CD4-positive, alpha-beta T cell treated with Interleukin-21 for 1 hour (primary cell): Measurements from ENCODE around the gene MRPS6.
A peak's percentile ranks its signal among the peaks of the same experiment; 100 is the strongest.

Experiments used
- DNase-seq: peaks from one replicate; pipeline ENCODE4 v3.0.0-alpha.2; 2020

The MRPS6 gene

GRCh38 chr21:34072145-34073031 is 990 bp upstream of the MRPS6 start:
- DNase-seq, result no peak

DNA sequence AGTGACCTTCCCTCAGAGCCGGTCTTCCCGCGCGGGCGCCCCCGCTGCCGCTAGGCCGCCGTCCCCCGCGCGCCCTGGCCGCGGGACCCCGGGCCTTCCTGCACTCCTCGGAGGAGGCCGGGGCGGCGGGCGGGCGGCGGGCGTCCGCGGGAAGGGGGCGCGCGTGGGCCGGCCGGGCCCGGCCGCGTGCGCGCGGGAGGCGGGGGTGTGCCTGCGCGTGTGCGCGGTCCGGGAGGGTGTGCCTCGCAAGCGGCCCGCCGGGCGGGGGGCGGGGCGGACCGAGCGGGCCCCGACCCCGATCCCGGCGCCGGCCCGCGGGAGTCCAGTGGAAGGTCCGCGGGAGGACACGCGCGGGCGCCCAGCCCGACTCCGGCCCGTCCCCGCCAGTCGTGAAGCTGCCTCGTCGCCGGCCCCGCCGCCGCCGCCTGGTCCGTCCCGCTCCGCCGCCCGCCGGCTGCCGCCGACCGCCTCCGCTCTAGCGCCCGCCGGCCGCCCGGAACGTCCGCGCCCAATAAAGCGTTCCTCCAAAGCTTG is 438 bp downstream of the MRPS6 start:
- DNase-seq, result peak; percentile 56

GRCh38 chr21:34074283-34075090 is 1.1 kb downstream of the MRPS6 start:
- DNase-seq, result no peak

DNA sequence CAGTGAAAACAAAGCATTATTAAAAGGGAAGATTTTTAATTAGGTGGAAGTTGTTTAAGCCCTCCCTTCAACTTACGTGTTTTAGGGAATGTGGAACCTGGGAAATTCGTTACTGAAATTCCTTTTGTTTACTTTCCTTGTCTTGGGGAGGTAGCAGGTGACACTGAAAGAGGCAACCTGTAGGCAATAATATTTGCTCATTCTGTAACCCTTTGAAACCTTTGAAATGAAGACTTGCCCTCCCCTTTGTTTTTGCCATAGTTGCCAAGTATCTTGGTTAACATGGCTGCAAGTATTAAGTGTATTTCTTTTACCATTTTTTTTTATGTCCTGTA is 1.7 kb downstream of the MRPS6 start:
- no peak for DNase-seq

GRCh38 chr21:34075760-34076660 is 2.6 kb downstream of the MRPS6 start:
- no peak for DNase-seq

GRCh38 chr21:34076835-34077234 is 3.5 kb downstream of the MRPS6 start:
- no peak for DNase-seq

- DNase-seq, result no peak
Measured at GRCh38 chr21:34077888-34078287, 4.5 kb downstream of the MRPS6 start.

DNA sequence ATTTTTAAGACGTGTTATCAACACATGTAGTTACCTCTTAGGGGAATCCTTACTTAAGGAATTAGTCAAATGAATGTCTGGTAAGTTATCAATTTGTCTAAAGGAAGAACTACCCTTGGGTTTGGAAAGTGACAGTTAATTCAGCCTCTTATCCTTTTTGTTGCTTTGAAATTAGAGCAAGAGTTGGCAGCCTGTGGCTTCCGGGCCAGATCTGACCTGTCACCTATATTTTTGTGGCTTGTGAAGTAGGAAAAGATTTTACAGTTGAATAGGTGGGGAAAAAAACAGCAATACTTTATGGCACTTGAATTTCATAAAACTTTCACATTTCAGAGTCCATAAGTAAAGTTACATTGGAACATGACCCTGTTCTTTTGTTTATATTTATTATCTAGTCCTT is 5.5 kb downstream of the MRPS6 start:
- DNase-seq, result peak; percentile 27

GRCh38 chr21:34080710-34081109 is 7.3 kb downstream of the MRPS6 start:
- DNase-seq, result no peak

- DNase-seq, result no peak
Measured at GRCh38 chr21:34082769-34083168, 9.4 kb downstream of the MRPS6 start.

DNA sequence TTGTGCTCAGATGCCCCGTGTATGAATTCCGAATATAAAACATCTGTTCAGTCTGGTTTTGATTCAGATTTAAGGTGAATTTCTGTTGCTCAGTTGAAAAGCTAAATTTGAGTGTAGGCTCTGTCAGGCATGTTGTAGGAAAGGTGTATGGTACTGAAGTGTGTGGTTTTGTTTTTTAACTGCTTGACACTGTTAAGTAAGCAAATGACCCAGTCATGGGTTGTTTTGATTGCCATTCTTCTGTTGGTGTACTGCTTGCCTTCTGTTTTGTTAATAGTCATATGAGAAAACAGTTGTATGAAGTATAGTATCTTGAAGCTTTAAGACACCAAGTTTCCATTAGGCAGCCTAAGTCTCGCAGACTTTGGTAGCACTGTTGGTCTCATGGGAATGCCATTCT is 10.0 kb downstream of the MRPS6 start:
- DNase-seq, result no peak

GRCh38 chr21:34085129-34085528 is 11.8 kb downstream of the MRPS6 start:
- DNase-seq, result no peak

GRCh38 chr21:34086887-34087306 is 13.5 kb downstream of the MRPS6 start:
- peak; percentile 17 for DNase-seq

DNA sequence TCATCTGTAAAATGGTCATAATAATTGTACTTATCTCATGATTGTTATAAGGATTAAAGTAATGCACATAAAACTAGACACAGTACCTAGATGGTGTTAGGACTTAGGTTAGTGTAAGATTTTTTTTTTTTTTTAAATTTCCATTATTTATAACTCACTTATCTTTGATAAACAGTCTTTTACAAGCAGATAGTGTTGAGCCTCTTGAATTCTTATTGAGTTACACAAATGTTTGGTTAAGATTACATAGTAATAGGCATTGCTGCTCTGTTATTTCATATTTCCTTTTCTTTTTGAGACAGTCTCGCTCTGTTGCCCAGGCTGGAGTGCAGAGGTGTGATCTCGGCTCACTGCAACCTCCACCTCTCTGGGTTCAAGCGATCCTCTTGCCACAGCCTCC is 15.4 kb downstream of the MRPS6 start:
- DNase-seq, result no peak

GRCh38 chr21:34091032-34091431 is 17.7 kb downstream of the MRPS6 start:
- no peak for DNase-seq

- no peak for DNase-seq
Measured at GRCh38 chr21:34091607-34092006, 18.2 kb downstream of the MRPS6 start.

DNA sequence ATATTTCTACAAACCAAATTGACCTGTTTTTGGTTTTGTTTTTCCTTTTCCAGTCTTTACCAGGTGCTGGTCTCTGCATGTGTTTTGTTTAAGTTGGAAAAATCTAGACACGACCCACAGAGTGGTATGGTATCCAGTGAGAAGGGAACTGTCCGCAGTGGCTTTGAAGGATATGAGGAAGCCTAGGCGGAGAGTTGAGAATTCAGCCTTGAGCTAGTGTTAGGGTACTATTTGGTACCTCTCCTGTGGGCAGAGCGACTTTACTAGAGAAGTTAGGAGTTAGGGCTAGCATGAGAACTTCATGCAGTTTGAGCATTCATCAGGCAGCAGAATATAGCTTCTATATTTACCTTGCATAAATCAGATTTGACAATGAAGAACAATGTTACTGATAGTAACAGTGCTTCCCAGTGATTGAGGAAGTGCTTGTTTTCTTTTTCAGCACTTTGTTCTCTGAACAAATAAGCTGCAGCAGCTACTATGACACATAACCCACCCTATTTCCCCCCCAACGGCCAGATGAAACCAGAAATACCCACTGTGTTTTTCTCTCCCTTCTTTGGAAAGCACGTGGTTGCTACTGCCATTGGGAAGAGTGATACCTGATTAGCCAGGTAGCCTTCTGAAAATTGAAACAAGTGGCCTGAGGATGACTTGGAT is 19.0 kb downstream of the MRPS6 start:
- DNase-seq, result no peak

GRCh38 chr21:34093083-34093482 is 19.7 kb downstream of the MRPS6 start:
- no peak for DNase-seq

GRCh38 chr21:34094949-34095348 is 21.6 kb downstream of the MRPS6 start:
- DNase-seq, result no peak

- no peak for DNase-seq
Measured at GRCh38 chr21:34097442-34097841, 24.1 kb downstream of the MRPS6 start.

- no peak for DNase-seq
Measured at GRCh38 chr21:34100337-34100736, 27.0 kb downstream of the MRPS6 start.

GRCh38 chr21:34100790-34101189 is 27.4 kb downstream of the MRPS6 start:
- DNase-seq, result no peak
